HG03045 (cell line): ENCODE data around the gene PIN1.

Experiments used
- ATAC-seq: cut with Tn5 transposase; IDR thresholded peaks from one replicate; pipeline ENCODE4 v1.9.1; 2021; ENCODE audit warnings: mild to moderate bottlenecking, moderate library complexity; ENCODE audit not compliant: unreplicated experiment

PIN1 gene

DNA sequence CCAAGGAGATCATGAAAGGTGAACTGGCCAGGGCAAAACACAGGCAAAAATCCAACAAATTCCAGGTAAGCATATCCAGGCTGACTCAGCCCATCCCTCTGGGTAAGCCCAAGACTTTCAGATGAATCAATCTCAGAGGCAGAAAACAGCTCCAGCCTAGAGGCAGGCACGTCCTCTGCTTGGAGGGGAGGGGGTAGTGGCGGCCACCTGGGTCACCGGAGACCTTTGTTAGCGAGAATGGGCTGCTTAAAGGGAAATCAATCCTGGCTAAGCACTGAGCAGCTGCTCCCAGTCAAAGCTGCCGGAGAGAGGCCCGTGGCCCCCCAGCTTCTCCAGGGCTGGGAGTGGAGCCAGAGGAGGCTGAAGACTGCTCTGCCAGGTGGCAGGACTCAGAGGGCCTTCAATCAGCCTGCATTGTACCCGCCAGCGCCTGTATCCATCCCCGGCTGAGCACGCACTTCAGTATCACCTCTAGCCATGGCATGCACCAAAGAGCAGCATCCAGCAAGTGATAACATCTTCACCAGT, 48.2 kb downstream of the PIN1 start:
- no peak for ATAC-seq

DNA sequence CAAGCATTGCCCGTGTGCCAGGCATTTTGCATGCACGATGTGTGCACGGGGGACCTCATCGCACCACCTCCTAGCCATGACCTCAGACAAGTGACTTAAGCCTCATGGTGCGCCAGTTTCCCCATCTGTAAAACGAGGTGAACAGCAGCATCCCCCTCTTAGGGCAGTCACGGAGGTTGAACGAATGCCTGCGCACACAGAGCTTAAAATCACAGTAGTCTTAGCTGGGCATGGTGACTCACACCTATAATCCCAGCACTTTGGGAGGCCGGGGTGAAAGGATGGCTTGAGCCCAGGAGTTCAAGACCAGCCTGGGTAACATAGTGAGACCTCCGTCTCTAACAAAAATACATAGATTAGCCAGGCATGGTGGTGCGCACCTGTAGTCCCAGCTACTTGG, 48.6 kb downstream of the PIN1 start:
- no peak for ATAC-seq

DNA sequence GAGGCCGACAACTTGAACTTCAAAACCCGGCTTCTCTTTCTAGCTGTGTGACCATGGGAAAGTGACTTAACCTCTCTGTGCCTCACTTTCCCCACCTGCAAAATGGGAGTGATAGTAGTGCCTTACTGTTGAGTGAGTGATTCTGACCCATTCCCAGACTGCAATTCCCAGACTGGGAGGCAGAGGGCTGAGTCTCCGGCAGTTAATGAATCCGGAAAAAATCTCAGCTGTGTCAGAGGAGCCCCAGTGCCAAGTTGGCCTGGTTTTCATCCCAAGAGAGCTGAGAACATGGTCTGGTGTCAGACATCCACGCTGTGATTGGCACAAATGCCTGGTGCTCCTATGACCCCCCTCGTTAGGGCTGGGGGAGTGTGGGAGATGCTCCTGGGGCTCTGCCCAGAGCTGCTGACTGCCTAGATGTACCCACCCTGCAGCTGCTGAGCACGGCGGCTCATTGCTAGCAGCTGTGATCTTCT, 50.0 kb downstream of the PIN1 start:
- no peak for ATAC-seq

DNA sequence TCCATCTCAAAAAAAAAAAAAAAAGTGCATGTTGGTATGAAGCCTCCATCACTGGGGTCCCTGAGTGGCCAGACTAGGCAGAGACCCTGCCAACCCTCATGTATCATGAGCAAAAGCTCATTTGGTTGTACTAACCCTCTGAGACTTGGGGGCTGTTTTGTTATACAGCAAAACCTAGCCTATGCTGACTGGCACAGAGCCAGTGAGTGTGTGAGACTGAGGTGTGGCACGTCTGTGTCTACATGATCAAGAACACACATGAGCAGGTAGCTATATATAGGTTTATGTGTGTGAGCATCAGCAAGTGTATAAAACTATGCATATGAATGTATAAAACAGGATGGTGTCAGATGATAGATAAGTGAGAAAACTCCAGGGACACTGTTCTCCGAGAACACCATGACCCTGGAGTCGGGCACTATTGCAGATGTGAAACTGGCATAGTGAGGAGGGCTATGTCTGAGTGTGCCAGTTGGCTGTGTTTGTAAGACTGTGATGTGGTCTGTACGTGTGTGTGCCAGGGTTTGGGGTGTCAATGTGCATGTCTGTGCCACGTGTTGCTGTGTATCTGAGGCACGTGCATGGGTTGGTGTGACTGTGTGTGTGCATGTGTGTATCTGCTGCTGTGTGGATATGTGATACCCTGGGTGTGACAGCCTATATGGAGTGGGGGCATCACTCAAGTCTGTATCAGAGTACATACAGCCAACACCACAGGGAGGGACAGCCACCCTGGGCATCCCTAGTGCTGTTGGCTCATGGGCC, 56.7 kb downstream of the PIN1 start:
- no peak for ATAC-seq
